Left forelimb (tissue), 1 donor: Measurements from ENCODE around the gene EYA2.

Source experiments
- DNase-seq: peaks from one replicate; pipeline ENCODE4 v3.0.0-alpha.2; 2018; ENCODE audit warnings: low spot score

Gene EYA2

DNA sequence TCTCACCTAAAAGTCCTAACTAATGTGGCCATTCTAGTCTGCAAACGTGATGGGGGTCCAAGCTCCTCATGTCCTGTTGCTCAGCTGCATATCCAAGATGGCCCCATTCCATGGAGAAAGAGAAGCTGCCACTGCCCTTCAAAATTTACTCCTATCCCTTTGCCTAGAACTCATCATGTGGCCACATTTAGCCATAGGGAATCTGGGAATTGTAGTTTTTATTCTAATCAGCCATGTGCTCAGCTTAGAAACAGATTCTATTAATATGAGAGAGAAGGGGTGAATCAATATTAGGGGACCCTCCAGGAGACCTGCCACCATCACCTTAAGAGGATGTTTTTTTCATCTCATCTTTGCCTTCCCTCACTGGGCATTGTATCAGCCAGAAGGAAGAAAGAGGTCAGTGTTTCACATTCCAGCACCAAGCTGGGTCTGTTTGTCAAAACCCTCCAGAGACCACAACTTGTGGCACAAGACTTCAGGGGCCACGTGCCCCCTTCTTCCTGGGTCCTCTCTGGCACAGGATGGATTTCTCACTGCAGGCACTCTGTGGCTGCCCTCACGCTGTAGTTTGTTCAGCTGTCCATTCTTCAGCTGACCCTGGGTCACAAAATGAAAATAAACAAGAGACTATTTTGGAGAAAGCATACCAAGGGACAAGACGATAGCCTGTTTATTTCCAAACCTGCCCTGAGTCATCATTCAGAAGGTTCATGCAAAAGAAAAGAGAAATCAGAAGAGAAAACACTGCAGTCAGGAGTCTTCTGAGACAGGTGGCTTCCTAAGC lies 172.0 kb downstream of the EYA2 start:
- no peak for DNase-seq

GRCh38 chr20:47067776-47068175 lies 173.1 kb downstream of the EYA2 start:
- DNase-seq, result no peak

DNA sequence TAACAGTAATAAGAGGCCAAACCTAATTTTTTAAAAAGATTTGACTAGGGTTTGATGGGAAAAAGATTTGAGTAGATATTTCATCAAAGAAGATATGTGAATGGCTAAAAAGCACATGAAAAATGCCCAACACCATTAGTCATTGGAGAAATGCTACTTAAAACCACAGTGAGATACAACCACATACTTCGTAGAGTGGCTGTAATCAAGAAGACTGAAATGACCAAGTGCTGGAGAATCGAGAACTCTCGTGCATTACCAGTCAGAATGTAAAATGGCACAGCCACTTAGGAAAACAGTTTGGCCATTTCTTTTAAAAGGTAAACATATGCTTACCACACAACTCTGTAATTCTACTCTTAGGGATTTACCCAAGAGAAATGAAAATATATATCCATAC lies 175.5 kb downstream of the EYA2 start:
- no peak for DNase-seq

DNA sequence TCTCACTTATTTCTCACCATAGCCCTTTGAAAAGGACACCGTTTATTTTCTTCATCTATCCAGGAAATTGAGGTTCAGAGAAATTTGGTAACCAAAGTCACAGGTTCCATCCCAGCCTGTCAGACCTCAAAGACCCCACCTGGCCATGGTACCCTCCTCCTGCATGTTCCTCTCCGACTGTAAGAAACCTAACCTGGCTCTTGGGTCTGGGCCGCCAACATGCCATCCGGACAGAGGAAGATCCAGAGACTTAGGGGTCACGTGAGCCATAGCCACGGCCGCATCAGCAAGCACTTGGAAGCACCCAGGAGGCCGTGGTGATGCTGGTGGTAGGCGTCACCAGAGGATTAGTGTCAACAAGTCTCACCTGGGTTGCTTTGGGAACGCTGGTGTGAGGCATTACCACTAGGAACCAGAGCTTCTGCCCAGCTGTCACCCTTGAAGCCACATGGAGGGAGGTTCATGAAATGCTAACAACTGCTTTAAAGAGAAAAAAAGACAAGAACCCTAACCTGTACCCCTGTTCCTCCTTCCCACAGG lies 177.1 kb downstream of the EYA2 start:
- DNase-seq, result no peak

DNA sequence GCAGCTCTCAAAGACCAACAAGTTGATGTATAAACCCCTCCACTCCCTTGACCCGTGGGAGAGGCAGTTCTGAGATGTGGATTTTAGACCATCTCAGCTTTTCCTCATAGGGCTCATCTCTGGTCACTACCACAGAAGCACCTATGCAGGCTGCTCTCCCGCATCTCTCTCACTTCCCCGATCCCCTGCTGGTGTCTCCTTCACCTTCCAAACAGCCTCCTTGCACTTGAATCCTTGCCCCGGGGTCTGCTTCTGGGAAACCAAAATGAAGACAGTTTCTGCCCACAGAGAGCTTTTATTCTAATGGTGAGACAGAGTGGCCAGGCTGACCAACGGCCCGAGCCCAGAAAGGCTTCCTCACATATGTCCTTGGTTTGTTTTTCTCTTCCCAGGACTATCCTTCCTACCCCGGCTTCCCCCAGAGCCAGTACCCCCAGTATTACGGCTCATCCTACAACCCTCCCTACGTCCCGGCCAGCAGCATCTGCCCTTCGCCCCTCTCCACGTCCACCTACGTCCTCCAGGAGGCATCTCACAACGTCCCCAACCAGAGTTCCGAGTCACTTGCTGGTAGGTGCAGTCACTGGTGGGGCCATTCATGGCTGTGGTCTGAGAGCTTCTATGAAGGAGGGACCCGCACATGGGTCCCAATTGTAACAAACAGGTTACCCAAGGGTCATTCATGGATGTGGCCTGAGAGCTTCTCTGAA lies 179.3 kb downstream of the EYA2 start:
- no peak for DNase-seq

GRCh38 chr20:47075263-47075662 lies 180.6 kb downstream of the EYA2 start:
- no peak for DNase-seq

GRCh38 chr20:47079047-47079446 lies 184.4 kb downstream of the EYA2 start:
- DNase-seq, result no peak

GRCh38 chr20:47080365-47080764 lies 185.7 kb downstream of the EYA2 start:
- no peak for DNase-seq

GRCh38 chr20:47086316-47086715 lies 191.7 kb downstream of the EYA2 start:
- no peak for DNase-seq

DNA sequence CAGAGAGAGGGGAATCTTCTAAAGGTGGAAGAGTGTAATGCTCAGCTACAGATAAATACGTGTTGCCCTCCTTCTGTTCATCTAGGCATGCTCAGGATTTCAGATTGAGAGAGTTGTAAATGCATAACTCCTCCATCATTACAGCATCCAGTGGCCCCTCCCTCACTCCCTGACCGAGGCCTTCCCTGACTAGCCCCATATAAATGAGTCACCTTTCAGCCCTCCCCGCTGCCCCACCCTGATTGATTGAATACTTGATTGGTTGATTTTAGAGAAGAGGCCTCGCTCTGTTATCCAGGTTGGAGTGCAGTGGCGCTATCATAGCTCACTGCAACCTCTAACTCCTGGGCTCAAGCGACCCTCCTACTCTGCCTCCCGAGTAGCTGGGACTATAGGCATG lies 193.7 kb downstream of the EYA2 start:
- DNase-seq, result no peak

GRCh38 chr20:47089151-47089550 lies 194.5 kb downstream of the EYA2 start:
- no peak for DNase-seq

GRCh38 chr20:47090835-47091234 lies 196.2 kb downstream of the EYA2 start:
- DNase-seq, result no peak

- no peak for DNase-seq
Measured at GRCh38 chr20:47093320-47093966, 198.8 kb downstream of the EYA2 start.

GRCh38 chr20:47095690-47096089 lies 201.0 kb downstream of the EYA2 start:
- no peak for DNase-seq

DNA sequence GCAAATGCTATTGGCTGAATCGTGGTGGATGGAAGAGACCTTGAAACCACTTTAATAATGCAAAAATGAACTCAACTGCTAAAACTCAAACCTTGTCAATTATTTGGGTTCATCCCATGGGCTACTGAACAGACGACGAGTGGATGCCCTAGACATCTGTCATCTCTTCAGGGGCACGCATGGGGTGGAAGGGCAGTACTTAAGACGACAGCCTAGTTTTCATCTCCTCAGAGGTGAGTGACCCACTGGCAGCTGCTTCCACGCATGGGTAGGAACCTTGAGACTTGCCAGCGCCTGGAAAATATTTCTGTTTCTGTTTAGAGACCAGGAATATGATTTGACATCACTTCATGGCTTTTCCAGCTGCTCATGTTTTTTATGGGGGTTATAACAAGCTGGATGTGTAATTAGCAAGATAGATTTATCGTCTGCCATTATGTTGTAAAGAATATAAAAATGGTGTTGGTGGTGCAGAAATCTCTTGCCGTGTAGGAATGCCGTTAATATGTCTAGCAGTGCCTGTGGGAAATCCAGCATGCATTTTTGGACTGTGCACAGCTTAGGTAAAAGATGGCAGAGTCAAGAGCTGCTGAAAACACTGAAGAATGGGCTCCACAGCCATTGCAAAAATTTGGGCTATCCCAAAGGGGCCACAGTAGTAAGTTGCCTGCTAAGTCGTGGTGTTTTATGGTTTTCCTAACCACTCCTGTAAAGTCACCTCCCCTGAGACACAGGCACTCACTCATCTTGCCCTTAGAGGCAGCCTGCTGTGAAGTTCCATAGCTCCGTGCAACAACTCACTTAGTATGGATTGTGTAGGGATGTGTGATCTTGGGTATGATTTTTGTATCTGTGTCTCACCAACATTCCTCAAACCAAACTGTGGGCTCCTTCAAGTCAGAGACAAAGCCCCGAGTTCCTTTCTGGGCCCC lies 203.3 kb downstream of the EYA2 start:
- no peak for DNase-seq

DNA sequence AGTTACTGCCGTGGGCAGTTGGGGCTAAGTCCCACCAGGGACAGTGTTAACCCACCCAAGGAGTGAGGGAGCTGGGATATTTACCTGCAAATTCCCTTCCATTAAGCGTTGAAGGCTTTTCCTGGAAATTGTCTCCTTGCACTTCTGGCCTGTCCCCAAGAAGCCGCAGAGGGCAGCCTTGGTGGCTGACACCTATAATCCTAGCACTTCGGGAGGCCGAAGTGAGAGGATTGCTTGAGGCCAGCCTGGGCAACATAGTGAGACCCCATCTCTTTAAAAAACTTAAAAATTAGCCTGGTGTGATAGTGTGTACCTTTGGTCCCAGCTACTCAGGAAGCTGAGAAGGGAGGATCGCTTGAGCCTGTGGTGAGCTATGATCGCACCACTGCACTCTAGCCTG lies 204.4 kb downstream of the EYA2 start:
- no peak for DNase-seq

DNA sequence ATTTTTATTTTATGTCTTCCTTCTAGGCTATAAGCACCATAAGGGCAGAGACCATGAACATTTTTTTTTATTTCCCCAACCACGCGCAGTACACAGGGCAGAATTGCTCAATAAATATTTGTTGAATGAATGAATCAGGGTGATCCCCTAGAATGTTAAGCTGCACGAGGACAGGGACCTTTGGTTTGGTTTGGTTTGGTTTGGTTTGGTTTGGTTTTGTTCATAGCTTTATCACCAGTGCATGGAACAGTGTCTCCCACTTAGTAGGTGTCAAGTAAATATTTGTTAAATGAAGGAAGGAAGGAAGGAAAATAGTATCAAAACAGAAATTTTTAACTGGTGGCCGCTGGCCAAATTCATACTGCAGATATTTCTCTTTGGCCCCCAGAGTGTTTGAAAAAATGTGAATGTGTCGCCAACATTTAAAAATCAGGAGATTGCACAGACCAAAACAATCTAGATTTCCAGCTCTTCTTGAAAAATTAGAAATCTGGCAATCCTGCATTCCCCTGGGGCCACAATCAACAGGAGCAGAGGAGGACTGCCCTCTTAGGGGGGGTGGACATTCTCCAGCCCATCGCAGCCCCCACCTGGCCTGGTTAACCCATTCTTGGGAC lies 205.3 kb downstream of the EYA2 start:
- DNase-seq, result no peak

GRCh38 chr20:47102629-47103028 lies 208.0 kb downstream of the EYA2 start:
- DNase-seq, result no peak

DNA sequence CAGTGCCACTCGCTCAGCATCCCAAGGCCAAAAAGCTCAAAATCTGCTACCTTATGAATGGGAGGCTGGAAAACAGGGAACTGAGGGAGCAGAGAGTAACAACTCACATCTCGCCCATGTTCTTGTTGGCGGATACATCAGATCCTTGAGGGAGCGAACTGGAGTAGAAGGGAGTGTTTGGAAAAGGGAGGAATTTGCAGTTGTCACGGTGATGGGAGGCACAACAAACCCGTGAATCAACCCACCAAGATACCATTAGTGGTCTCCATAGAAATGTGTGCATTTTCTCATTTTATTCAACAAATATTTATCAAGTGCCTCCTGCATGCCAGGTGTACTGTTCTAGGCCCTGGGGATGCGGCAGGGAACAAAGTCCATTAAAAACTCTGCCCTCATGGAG lies 212.1 kb downstream of the EYA2 start:
- no peak for DNase-seq

GRCh38 chr20:47108994-47109393 lies 214.4 kb downstream of the EYA2 start:
- peak; percentile 18 for DNase-seq

- DNase-seq, result no peak
Measured at GRCh38 chr20:47110819-47111218, 216.2 kb downstream of the EYA2 start.
